Activated T-helper 1 cell treated with anti-CD3 and anti-CD28 coated beads, Interleukin-2, amount 50 U/mL, for 16 hours (primary cell): Measurements from ENCODE around the gene DDX60.
A peak's percentile ranks its signal among the peaks of the same experiment; 100 is the strongest.
"Not testable (repeated sequence)": the region's sequence is repeated elsewhere in the genome, so short reads cannot be mapped to it uniquely, and the experiment has no call there.

Source experiments
- DNase-seq, 2 donors: peaks; one replicate each; pipeline ENCODE4 v3.0.0-alpha.2; 2020; ENCODE audit warnings: low read depth in 1 of 2, low spot score in 1 of 2

DDX60 gene, protein sequence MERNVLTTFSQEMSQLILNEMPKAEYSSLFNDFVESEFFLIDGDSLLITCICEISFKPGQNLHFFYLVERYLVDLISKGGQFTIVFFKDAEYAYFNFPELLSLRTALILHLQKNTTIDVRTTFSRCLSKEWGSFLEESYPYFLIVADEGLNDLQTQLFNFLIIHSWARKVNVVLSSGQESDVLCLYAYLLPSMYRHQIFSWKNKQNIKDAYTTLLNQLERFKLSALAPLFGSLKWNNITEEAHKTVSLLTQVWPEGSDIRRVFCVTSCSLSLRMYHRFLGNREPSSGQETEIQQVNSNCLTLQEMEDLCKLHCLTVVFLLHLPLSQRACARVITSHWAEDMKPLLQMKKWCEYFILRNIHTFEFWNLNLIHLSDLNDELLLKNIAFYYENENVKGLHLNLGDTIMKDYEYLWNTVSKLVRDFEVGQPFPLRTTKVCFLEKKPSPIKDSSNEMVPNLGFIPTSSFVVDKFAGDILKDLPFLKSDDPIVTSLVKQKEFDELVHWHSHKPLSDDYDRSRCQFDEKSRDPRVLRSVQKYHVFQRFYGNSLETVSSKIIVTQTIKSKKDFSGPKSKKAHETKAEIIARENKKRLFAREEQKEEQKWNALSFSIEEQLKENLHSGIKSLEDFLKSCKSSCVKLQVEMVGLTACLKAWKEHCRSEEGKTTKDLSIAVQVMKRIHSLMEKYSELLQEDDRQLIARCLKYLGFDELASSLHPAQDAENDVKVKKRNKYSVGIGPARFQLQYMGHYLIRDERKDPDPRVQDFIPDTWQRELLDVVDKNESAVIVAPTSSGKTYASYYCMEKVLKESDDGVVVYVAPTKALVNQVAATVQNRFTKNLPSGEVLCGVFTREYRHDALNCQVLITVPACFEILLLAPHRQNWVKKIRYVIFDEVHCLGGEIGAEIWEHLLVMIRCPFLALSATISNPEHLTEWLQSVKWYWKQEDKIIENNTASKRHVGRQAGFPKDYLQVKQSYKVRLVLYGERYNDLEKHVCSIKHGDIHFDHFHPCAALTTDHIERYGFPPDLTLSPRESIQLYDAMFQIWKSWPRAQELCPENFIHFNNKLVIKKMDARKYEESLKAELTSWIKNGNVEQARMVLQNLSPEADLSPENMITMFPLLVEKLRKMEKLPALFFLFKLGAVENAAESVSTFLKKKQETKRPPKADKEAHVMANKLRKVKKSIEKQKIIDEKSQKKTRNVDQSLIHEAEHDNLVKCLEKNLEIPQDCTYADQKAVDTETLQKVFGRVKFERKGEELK (N-terminal part only)

DNA sequence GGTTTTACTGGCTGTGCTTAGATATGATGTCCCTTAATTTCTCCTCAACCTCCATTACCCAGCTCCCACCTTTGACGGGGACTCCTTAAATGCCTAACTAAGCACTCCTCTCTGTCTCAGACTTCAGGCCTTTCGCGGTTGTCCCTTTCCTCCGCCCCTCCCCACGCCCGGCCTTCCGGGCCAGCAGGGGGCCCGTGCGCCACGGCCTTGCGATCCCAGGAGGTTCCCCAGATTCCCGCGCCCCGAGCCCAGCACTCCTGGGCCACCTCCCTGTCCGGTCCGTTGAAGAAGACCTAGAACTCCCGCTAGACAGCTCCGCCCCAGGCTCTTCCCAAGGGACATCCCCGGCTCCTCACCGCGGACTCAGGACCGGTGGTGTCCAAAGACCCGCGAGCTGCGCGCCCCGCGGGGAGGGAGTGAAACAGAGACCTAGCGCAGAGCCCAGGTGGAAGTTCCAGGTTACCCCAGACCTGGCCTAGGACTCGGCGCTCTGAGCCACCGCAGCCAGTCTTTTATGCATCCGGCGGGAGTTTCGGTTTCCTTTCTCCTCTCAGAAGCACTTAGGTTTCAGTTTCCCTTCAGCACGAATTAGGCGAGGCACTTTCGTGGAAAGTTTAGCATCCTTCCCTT, at the start of gene DDX60:
Gene DDX60, minus strand, starts transcription at position 487 of the 630 bp plus-strand sequence. CDS start 7,493 bp downstream, outside the sequence.
- DNase-seq = peak; percentile 61 to 74

DNA sequence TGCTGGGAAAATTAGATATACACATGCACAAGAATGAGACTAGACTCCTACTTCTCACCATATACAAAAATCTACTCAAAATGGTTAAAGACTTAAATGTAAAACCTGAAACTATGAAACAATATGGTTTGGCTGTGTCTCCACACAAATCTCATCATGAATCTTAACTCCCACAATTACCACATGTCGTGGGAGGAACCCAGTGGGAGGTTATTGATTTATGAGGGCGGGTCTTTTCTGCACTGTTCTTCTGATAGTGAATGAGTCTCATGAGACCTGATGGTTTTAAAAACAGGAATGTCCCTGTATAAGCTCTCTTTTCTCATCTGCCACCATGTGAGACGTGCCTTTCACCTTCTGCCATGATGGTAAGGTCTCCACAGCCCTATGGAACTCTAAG, 48.5 kb upstream of the DDX60 start:
- no peak for DNase-seq

DNA sequence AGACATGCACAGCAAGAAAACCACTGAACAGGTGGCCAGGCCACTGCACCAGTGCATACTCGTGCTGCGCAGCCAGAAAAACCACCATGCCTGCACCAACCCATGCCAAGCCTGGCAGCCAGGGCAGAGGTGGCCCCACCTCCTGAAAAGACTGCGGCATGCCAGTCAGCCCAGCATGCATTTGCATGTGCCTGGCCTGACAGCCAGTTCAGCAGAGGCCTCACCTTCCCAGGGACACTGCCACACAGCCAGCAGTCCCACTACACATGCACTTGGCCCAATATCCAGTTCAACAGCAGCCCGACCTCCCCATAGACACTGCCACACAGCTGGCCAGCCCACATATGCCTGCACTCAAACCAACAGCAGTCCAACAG, 43.5 kb upstream of the DDX60 start:
- DNase-seq = no peak

DNA sequence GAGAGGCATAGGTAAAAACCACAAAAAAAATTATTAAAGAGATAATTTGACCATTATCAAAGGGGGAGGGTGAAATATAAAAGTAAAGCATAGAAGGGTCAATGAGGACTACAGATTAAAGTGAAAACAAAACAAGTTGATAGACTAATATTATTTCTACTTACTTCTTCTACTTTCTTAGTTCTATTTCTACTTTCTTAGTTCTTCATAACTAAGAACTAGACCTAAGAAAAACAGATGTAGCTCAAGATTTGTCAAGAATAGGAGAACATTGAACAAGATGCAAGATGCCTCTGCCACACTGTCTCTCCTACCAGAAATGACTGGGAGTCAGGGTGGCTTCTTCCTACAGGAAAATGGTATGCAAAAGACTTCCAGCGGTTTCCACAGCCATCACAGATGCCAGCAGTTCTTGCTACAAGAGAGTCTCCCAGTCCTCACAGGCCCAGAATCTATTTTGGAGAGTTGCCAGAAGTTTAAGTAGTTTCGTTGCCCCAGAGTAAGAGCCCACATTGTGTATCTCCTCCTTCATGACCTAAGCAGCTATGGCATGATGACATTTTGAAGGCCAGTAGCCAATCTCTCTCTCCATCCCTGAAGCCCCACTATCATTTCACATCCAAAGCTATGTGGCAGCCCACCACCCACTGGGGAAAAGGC, 42.9 kb upstream of the DDX60 start:
- DNase-seq = no peak

DNA sequence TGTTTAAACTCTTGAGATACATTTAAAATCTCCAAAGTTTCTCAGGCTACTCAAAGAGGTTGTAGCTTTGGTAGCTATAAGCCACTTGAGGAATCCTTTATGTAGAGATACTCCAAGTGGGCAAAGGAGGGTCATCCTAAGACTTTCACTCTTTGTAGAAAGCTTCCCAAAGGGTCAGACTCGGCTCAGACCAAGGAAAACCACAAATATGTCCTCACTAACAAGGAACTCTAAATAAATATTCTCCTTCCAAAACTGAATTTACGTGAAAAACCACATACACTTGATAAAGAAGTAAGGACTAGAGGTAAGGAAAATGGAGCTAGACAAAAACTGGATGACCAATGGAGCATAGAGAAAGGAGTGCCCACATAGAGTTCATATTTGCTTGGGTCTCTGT, 41.7 kb upstream of the DDX60 start:
- DNase-seq = no peak

DNA sequence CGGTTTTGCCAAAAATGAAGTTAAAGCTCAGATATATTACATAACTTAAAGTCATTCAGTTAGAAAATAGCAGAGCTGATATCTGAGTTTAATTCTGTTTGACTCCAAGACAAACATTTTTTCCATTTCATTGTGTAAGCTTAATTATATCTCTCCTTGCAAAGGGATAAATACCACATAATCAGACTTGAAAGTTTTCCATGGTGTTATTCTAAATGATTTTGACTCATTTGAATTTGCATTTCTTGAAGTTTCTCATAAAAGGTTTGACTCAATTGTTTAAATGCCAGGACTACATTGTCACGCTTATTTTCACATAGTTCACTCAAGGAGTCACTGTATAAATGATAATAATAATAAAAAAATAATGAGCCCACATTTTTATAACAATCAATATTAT, 39.4 kb upstream of the DDX60 start:
- no peak for DNase-seq

DNA sequence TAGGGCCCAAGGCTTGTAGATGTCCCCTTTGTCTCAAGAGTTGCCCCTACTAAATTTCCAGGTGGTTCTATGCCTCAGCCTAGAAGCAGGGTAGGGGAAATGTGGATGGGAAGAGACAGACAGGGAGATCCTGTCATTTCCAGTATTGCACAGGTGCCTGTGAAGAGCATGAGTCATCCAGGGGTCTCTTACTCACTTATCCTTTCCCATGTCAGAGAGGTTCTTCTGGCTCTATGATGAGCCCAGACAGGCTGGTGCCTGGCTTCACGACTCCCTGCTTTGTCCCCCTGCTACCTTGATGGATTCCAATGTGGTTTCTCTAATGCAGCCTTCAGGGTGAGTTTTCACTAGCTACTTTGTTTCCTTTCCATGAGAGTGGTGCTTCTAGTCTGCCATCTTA, 35.2 kb upstream of the DDX60 start:
- DNase-seq = no peak

DNA sequence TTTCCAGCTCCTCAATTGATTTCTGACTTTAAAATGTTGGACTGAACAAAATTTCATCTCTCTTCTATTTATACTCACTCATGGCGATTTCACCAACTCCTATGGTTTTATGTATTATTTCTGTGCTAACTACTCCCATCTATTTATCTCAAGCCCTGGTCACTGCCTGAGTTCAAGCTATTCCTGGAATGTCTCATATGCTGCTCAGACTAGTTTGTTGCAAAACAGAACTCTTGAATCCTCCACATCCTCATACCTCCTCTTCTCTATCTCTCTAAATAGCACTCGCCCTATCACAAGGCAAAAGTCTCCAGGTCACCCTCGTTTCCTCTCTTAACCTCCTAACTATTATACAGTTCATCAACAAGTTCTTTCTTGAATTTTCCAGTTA, 19.0 kb upstream of the DDX60 start:
- DNase-seq = no peak

DNA sequence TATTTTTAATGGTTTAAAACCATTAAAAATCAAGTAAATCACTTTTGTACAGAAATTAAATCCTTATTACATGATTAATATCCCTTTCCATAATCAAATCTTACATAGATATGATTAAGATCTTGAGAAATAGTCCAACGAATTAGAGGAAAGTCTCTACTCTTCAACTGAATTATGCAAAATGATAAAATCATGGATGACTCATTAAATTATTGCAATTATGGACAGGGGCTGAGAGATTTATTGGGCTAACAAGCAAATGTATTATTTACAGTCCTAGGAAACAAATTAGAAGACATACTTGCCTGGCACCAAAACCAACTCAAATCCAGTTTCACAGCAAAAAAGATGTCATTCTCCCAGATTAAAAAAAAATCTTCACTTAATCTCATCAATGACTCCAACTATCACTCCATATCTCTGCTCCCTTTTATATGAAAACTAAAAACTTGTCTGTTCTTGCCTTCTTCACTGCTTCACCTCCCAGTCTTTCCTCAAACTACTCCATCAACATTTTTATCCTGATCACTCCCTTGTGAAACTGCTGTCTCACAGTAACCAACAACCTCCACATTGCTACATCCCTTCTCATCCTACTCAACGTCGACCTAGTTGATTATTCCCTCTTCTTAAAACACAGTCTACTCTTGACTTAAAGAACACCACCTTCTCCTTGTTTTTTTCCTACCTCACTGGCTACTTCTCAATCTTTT, 18.4 kb upstream of the DDX60 start:
- no peak for DNase-seq

DNA sequence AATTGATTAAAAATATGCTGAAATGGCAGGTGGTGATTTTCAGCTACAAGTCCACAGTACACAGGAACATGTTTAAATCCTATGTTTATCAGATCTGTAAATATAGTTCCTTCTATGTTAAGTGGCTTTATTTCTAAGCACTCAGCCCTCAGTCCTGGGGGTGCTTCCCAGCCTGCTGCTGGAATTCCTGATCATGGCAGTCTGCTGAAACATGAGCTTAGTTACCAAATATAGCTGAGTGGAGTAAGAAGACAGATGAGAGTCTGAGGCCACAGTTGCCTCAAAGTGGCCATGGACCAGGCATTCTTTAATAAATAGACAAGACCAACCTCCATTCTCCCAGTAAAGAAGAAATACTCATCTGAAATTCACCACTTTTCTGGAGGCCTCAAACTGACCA, 17.1 kb upstream of the DDX60 start:
- DNase-seq = no peak

DNA sequence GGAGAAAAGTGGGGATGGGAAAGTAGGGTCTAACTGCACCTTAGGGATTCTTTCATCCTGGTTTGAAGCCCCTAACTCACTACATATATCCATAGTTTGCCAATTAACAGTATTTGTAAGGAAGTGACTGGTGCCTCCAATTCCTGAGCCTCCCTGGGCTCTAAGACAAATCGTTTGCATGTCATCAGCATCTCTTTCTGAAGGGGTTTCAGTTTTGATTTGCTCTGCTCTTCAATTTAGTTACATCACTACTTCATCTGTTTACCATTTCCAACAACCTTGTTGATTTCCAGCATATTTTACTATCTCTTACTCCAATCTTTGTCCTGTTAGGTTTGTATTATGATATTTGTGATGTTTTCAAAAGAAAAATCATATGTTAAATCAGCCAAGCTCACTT, 15.5 kb upstream of the DDX60 start:
- no peak for DNase-seq

DNA sequence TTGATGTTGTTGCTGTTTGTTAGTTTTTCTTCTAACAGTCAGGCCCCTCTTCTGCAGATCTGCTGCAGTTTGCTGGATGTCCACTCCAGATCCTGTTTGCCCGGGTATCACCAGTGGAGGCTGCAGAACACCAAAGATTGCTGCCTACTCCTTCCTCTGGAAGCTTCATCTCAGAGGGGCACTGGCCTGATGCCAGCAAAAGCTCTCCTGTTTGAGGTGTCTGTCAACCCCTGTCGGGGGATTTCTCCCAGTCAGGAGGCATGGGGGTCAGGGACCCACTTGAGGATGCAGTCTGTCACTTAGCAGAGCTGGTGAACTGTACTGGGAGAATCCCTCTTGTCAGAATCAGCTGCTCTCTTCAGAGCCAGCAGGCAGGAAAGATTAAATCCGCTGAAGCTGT, 12.0 kb upstream of the DDX60 start:
- DNase-seq = not testable (repeated sequence)

DNA sequence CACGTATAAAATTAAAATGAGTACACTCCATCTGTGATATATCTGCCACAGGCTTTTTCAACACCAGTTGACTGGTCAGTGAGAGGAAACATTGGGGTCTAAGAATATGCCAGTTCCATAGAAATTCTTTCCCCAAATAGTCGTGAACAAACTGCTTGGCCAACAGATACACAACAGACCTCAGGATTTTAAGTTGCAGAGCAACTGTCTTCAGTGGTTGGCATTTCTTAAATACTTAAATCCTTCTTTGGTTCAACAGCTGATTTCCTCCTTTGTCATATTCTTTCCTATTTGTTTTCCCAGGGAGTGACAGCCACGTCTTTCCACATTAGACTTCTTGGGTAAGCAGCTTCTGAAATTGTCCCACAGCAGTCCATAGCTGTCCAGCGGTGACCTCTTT, 7.0 kb upstream of the DDX60 start:
- DNase-seq = no peak

DNA sequence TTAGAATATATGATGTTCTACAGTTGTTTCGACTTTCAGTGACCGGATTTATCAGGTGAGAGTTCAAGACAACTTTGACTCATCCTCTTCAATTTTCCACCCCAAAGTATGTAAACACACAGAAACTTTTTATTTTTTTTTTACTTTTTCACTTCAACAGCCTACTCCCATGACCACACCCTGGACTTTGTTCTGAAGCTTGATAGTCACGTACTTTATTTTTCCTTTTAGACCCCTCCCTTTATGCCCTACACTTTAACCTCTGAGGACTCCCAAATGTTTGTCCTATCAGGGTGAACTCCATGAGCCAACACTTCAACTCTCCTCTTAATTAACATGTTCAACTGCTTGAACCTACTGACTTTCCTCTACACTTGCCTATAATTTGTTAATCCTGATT, 2.5 kb upstream of the DDX60 start:
- no peak for DNase-seq

DNA sequence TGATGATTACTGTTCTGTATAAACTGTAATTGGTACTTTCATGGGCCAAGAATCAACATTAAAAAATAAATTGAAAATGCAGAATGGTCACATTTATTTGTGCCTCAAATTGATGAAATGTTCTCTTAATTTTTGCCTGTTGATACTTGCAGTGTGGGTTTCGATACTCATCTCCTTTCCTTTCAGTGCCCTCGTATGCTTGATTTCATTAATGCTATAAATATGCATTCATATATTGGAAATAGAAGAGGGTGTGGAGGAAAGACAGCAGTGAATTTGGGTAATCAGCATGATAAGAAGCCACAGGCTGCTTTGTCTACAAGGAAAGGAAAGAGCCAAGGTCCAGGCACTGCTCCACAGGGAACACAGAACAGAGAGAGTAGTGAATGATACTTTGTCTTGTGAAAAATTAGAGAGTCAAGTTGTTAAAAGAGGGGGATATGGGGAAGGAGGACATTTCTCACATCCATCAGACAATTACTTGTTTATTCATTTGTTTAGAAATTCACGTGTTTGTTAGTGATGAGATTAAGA, 1.0 kb upstream of the DDX60 start:
- DNase-seq = no peak

DNA sequence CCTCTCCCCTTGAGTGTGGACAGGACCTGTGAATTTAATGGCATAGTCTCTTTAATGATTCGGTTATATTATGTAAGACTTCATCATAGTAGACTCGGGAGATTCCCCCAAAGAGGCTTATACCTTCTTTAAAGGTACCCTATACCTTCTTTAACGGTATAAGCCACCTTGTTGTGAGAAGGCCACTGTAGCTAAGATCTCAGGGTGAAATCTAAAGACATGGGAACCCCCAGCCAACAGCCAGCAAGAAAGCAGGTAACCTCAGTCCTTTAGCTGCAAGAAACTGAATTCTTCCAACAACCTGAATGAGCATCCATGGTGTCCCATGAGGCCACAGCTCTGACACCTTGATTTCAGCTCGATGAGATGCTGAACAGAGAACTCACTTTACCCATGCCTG, 931 bp downstream of the DDX60 start:
- DNase-seq = no peak

DNA sequence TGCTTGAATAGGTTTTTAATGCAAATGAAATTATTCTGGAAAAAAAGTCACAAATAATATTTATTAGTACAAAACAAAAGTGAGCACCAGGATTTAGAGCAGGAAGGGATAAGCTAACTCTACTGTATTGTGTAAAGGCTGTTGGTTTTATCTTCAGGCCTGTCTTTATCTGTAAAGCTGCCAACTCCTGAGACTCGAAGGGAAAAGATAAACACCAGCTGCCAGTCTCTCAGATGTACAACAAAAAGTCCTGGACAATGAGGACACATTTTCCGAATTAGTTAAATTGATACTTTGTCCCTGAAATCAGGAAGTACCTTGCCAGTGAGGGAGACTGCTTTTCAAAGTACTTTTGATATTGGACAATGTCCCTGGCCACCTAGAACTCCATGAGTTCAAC, 8.8 kb downstream of the DDX60 start:
- no peak for DNase-seq

DNA sequence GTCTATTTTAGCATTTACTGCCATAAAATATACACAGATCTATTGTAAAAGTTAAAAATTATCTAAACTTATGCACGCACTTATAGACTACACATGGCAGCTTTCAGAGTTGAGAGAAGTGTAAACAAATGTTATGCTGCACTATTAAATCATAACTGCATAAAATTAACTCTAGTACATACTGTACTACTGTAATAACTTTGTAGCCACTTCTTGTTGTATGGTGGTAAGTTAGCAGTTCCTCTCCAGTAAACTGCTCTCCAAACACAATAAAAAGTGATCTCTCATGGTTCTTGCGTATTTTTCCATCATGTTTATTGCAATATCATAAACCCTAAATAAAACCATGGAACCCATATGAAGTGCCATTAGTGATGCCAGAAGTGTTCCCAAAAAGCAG, 9.6 kb downstream of the DDX60 start:
- DNase-seq = no peak

DNA sequence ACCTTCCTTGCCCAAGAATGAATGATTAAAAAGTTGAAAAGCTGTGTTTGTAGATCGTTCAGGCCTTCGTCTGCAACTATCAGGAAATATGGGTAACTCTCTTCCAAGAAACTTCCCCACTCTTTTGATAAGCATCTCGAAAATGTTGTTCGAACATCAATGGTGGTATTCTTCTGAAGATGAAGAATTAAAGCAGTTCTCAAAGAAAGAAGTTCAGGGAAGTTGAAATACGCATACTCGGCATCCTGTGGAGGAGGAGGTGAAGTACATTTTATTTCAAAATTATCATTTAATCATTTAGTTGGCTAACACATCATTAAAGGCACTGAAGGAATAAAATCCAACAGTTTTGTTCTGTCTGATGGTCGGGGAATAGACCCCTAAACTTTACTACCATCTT, 12.1 kb downstream of the DDX60 start:
- DNase-seq = no peak
